Measurements from ENCODE around the gene ZNF219. TPM values are rescaled to one million over a fixed set of nuclear protein-coding genes. Genes with fewer than 3 reads are reported as not detected.
A peak's percentile ranks its signal among the peaks of the same experiment; 100 is the strongest.

ZNF219 gene
- total RNA-seq, 1 experiment from 2014 or later, result 84.5 TPM

DNA sequence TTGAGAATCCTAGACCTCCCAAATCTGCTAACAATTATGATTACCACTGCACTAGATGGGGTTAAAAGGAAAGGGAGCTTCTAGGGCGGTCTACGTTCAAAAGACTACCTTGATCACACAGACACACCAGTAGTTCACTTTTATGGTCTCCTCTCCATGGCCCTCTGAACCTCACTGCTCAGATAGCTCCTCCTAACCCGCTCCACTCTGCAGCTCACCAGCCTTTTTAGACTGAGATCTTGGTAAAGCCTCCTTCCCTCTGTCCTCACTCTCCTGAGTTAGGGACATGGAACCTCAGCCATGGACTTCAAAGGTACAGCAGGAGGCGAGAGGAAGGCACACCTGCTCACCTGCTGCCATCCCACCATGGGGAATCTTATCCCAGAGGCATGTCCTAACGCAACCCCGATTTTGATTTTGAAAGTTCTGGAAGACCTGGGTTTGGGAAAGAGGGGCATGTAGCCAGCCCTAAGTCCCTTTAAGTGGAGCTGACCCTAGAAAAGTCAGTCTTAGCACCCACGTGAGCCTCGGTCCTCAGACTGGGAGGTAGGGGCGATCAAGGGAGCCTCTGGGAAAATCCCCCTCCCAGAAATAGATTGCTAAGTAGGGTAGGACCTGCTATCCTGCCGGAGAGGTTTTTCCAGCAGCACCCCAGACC lies 1.3 kb downstream of the ZNF219 start:
- Histone ChIP-seq H3K18ac (ENCODE audit: insufficient read length, low read depth, low read length) (peak overlapping the region; percentile 72), H3T11ph (ENCODE audit: low read length) (no peak overlapping the region), H2BK15ac (ENCODE audit: low read depth, low read length) (no peak overlapping the region), H2AK5ac (ENCODE audit: insufficient read length, low read length) (no peak overlapping the region), H3K56ac (ENCODE audit: insufficient read length, low read depth, low read length) (no peak overlapping the region), H3K23me2 (ENCODE audit: insufficient read length, low read depth, low read length, poor library complexity, severe bottlenecking) (peaks cover 12% of the 10 kb centered on the region), H4K5ac (ENCODE audit: insufficient read length, low read depth, low read length) (no peak overlapping the region), H4K8ac (replicated peaks; ENCODE audit: insufficient read length, low read depth, low read length) (no peak overlapping the region), H3K79me1 (ENCODE audit: insufficient read depth, low read depth, low read length, poor library complexity, severe bottlenecking) (peaks cover 4% of the 10 kb centered on the region), H2BK12ac (ENCODE audit: insufficient read length, low read depth, low read length) (no peak overlapping the region), H3K4me2 (ENCODE audit: insufficient read depth, insufficient read length, low read length) (peak overlapping the region; percentile 73), H4K91ac (ENCODE audit: insufficient read length, low read depth, low read length) (no peak overlapping the region), H2BK120ac (ENCODE audit: low read depth, low read length, poor library complexity, severe bottlenecking) (no peak overlapping the region), H3K4ac (ENCODE audit: low read depth, low read length) (no peak overlapping the region), H3K27me3 (ENCODE audit: insufficient read depth, low read length) (no peaks in the 10 kb centered on the region), H3K23ac (ENCODE audit: insufficient read length, low read depth, low read length) (no peak overlapping the region), H2BK20ac (ENCODE audit: low read depth, low read length, poor library complexity, severe bottlenecking) (no peak overlapping the region), H3K79me2 (ENCODE audit: insufficient read depth, low read length) (peaks cover 12% of the 10 kb centered on the region; the same call in 1 of the 2 replicates), H3K27ac (ENCODE audit: insufficient read length, low read depth, low read length) (no peak overlapping the region), H2BK5ac (ENCODE audit: insufficient read length, low read length) (no peak overlapping the region), H3K14ac (ENCODE audit: insufficient read depth, low read length) (peak overlapping the region; percentile 85; the same call in 1 of the 2 replicates), H3K9me3 (ENCODE audit: control insufficient read depth, low read depth, low read length) (no peaks in the 10 kb centered on the region), H4K20me1 (ENCODE audit: control insufficient read depth, insufficient read depth, insufficient read length) (peaks cover 1% of the 10 kb centered on the region), H2AFZ (ENCODE audit: low read length) (no peak overlapping the region), H3K4me1 (ENCODE audit: insufficient read depth, low read length) (peaks cover 23% of the 10 kb centered on the region), H3K9ac (ENCODE audit: extremely low read depth, insufficient read length, low read length) (peak overlapping the region; percentile 53)
- H3K9me3 Mint-ChIP-seq, result no peaks in the 10 kb centered on the region; a peak in 1 of 5 replicates
- peak overlapping the region; percentile 84 to 96 (median 85) for H3K27ac Mint-ChIP-seq
- WGBS (ENCODE audit: extremely low coverage, insufficient read length, low lambda C conversion rate), result no CpG with 5 or more reads among the region's 10 CpGs
- peaks cover 74 to 76% of the 10 kb centered on the region in 2 experiments for H3K4me1 Mint-ChIP-seq
- peaks cover 15 to 20% (median 17%) of the 10 kb centered on the region in 3 experiments for H3K36me3 Mint-ChIP-seq (ENCODE audit: insufficient read depth in 1 of 3, low read depth in 3 of 3)
- no peak for DNase-seq
- H3K4me3 Mint-ChIP-seq, result peak overlapping the region; percentile 79 to 92
- TF ChIP-seq, protein P1, sequence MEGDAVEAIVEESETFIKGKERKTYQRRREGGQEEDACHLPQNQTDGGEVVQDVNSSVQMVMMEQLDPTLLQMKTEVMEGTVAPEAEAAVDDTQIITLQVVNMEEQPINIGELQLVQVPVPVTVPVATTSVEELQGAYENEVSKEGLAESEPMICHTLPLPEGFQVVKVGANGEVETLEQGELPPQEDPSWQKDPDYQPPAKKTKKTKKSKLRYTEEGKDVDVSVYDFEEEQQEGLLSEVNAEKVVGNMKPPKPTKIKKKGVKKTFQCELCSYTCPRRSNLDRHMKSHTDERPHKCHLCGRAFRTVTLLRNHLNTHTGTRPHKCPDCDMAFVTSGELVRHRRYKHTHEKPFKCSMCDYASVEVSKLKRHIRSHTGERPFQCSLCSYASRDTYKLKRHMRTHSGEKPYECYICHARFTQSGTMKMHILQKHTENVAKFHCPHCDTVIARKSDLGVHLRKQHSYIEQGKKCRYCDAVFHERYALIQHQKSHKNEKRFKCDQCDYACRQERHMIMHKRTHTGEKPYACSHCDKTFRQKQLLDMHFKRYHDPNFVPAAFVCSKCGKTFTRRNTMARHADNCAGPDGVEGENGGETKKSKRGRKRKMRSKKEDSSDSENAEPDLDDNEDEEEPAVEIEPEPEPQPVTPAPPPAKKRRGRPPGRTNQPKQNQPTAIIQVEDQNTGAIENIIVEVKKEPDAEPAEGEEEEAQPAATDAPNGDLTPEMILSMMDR (conservative IDR thresholded peaks at IDR 0.05), result no peak
- H3K27me3 Mint-ChIP-seq (ENCODE audit: low read depth), result no peaks in the 10 kb centered on the region; the same call in 1 of the 2 replicates

All from H9 (cell line).